SK-MEL-5 (cell line): ENCODE results near the gene SETBP1. TPM values are rescaled to one million over a fixed set of nuclear protein-coding genes. Genes with fewer than 3 reads are reported as not detected.
A peak's percentile ranks its signal among the peaks of the same experiment; 100 is the strongest.

Source experiments
- DNase-seq: peaks from one replicate; pipeline ENCODE4 v3.0.0-alpha.2; 2016; ENCODE audit warnings: low read depth, low spot score
- in situ Hi-C: cut with HindIII; loops from 2 replicates; pipeline ENCODE4 v1.10.0; 2016; ENCODE audit warnings: low sequenced_read_pairs, high pct_unique_total_duplicates, low pct_unique_long_range_greater_than_20kb
- polyA plus RNA-seq, 2 experiments: library from polyadenylated mRNA; depleted of rRNA; stranded (reverse); fragments of >200 nt; gene quantifications; 2 replicates each; pipeline ENCODE4 v1.2.3, GENCODE V29; 2015
- total RNA-seq: library from RNA; depleted of rRNA; stranded (reverse); fragments of >200 nt; shearing (Covaris generic); gene quantifications from 2 replicates; pipeline ENCODE4 v1.2.3, GENCODE V29; 2014; rRNA removed

The SETBP1 gene
- total RNA-seq, result 1.7 and 2.3 TPM in 2 replicates
- 2.1 and 2.3 TPM in 2 replicates for polyA plus RNA-seq (2015; cell fraction: cytosol; rRNA removed)
- 3.1 and 3.8 TPM in 2 replicates for polyA plus RNA-seq (2015; cell fraction: nucleus; rRNA removed)

DNA sequence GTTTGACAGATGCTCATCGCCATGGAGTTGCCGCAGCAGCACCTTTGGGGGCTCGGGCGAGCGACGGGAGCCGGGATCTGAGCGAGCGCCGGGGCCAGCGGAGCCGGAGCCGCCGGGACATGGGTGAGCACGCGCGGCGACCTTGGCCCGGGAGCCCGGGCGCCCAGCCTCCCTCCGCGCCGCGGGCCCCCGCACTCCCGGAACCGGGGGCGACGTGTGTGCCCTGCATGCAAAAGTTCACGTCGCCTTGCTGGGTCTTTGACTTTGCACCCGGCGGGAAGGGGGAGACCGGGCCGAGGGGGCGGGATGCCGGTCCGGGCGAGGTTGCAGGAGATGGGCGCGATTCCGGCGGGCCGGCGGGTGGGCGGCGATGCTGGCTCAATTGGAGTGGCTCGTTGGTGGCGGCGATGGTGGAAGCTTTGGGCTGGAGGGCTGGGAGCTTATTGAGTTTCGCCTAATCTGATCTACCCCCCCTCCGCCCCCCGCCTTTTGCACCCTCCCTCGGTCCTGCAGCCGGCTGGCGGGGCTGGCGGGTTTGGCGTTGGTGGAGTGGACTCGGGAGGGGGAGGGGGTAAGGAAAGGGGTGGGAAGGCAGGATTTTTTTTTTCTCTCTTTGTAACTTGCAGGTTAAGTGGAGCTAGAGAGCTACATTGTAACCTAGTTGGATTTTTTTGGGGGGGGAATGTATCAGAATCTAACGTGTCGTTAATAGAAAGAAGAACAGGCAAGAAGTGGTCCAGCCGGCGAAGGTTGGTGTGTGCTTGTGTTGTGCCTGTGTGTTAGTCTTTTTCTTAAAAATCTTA is at the start of gene SETBP1:
Gene SETBP1 (plus strand): TSS at position 616 of the 803 bp plus-strand sequence. CDS start 20,459 bp downstream, outside the sequence.
- in situ Hi-C loops, result no loop called here

DNA sequence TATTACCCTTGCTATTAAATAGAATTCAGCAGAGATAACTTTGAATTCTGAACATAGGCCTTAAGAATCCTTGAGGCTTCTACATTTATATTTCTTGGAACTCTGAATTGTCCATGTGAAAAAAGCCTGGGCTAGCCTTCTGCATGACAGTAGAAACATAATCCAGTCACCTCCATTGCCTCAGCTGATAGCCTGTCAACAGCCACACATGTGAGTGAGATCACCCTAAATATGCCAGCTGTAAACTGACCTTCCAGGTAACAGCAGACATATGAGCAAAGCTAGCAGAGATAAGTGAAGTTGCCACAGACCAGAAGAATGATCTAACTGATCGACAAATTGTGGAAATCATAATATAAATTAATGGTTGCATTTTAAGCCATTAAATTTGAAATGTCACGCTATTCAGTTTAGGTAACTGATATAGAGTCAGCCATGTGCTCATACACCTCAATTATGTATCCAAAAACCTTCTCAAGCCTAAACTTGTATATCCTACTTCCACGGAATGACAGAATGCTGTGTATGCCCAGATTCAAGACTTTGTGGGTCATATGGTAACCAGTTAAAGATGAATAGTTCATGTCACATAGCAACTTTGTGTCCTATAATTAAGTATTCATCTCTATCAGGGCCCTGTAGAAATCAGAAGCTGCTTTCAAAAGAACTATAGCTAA is 48.1 kb upstream of the SETBP1 start:
- in situ Hi-C loops, result no loop called here
- DNase-seq, result no peak

More for the DNA sequence above, at the start of gene SETBP1:
- DNase-seq, result peak; percentile 48

DNA sequence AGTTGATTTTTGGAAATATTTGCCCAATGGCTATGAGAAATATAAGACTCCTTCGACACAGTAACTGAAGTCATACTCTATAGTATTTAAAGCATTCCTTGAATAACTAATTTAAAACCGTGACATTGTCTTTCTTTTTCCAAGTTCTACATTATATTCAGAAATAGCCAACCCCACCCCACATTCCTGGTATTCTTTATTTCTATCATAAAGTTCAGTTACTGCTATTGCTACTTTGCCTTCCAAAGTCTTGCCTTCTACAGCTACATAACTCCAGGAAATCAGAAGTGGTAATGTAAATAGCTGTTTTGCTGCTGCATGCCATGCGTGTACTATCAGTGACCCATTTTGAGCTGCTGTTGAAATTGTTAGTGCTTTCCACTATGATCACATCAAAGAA is 45.1 kb upstream of the SETBP1 start:
- DNase-seq, result no peak
- in situ Hi-C loops, result no loop called here

DNA sequence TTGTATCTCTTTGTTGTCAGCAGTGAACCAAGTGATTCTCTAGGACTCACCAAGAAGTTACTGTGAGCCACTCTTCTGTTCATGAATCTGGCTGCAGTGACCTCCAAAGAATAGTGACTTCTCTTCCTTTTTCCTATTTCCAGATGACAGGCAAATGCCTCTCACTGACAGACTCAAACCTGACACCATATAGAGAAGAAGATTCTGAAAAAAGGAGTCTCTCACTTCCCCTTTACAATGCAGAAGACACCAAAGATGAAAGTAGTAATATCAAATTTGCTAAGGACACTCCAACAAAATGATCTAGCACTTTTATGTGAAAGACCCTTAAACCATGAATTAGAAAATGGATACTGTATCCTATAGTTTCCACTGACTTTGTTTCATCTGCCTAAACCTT is 44.4 kb upstream of the SETBP1 start:
- in situ Hi-C loops, result no loop called here
- no peak for DNase-seq

DNA sequence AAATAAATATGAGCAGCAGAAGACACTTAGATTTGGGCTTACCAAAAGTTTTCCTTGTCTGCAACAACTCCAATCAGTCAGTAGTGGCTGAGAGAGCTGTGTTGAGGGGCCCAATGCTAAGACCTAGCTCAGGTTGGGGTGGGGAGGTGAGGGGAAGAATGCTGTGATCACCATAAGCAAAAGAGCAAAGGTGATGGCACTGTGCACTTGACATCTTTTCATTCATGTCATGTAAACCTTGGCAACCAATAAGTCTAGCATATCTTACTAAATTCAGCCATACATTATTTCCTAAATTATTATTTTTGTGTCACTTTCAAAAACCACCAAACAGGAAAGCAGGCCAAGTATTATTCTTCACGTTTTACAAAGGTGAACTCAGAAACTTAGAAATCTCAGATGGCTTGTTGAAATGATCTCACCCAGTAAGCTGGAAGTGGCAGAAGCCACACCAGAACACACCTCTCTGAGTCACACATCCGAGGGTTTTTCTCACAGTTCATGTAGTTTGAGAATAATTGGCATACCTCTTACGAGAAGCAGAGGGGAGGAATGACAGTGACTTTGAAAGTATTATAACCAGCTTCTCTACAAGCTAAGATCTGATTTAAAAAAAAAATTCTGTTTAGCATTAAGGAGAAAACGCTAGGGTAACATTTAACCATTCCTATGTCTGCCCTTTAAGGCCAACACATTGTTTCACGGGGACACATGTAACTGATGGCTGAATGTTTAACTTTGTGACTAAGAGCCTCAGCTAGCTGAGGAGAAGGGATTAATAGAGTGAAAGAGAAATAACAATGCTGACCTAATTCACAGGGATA is 43.3 kb upstream of the SETBP1 start:
- in situ Hi-C loops, result no loop called here
- no peak for DNase-seq

DNA sequence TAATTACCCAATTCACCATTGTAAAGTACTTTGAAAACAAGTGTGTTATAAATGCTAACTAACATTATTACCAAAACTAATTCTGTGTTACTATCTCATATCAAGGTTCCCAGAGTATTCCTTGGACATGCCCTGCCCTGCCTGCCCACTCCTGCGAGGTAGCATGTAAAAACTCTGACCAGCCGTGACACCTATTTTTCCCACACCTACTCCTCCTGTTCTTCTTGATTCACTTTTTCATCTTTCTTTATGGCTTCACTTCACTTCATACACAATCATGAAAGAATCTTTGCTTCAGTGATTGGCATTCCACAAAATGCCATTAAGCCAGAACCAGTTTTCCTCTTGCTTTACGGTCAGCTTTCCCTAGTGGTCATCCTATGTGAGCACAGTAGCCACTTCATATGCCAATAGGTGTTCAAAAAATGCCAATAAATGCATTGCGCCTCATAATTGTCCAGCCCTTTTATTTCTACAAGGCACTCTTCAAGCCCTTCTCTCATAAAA is 42.6 kb upstream of the SETBP1 start:
- no peak for DNase-seq
- in situ Hi-C loops, result no loop called here

DNA sequence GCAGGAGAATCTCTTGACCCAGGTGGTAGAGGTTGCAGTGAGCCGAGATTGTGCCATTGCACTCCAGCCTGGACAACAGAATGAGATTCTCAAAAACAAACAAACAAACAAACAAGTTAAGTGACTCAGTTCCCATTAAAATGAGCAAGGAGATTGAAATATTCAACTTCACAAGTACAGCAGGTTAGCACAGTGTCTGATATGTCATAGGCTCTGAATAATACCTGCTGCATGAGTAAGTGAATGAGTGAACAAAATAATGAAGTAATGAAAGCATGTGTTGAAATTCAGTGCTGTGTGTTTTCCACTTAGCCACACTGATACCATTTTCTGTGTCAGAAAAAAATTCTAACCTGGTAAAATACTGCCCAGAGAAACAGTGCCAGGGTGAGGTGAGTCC is 41.9 kb upstream of the SETBP1 start:
- no peak for DNase-seq
- in situ Hi-C loops, result no loop called here

DNA sequence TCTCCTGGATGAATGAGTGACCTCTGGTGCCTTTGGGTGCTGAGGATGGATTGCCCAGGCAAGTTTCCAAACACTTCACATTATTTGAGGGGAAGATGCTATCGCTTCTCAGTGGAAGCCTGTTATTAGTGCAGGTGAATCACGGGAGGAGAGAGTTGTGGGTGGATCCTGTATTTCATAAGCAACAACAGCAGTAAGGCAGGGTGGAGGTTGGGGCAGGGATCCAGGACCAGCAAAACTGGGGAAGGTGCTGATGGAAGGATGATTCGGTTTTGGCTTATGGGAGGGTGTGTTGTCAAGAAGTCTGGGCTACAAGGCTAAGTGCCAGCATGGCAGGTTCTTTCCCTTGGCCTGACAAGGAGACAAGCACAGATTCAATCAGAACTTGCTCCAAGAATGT is 37.7 kb upstream of the SETBP1 start:
- DNase-seq, result no peak
- in situ Hi-C loops, result no loop called here

DNA sequence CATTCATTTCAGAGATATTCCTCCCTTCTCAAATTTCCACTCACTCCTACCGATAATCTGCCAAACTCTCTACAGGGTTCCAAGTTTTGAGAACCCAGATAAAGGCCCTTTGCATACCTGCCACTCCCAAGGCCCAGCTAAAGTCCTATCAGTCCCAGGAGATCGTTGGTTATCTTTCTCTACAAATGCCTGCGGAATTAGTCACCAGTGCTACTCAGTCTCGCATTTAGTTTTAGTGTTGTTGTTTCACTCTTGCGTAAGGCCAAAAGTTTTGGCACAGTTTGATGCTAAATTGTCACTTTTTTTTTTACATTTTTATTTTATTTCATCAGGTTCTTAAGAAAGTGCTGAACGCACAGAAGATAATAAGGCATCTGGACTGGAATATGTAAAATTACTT is 29.2 kb upstream of the SETBP1 start:
- in situ Hi-C loops, result no loop called here
- DNase-seq, result no peak

DNA sequence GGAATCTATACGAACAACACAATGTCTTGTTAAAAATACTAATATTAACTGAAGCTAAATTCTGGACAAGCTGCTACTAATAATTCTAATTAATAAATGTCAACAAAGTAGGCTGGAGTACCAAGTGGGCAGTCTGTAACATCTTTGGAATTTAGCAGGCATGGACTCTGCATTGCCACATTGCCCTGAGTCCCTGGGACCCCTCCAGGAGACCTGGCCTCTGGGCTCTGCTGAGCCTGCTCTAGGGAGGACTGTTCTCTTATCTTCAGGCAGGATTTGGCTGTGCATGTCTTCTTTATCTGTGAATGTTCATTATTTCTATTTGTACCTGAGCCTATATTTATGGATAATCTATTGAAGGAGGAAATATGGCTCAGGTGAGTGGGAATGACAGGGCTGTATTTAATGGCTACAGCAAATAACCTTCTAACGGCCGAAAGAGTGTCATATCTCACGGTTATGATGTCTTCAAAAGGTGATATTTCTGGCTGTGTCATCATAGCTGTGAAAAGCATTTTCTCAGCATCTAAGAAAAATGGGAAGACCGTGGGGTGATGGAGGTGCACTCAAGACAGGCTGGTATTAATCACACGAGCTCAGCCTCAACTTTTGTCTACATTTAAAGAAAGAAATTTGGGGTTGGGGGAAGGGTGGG is 28.6 kb upstream of the SETBP1 start:
- DNase-seq, result no peak
- in situ Hi-C loops, result no loop called here

DNA sequence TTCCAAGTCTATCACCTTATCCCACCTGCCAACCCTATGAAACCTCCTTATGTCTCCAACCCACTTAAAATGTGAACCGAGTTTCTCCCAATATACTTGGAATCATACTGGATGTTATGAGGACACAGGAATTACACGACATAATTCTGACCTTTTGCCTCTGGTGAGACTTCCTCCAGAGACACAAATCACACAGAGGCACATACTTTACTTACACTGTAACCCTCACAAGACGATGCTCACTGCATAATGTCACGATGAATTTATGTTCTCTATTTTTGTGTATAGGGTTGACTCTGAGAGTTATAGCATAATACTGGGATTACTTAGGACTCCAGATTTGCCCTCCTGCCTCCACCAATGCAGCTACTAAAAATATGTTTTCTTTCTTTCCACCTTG is 28.0 kb upstream of the SETBP1 start:
- no peak for DNase-seq
- in situ Hi-C loops, result no loop called here

DNA sequence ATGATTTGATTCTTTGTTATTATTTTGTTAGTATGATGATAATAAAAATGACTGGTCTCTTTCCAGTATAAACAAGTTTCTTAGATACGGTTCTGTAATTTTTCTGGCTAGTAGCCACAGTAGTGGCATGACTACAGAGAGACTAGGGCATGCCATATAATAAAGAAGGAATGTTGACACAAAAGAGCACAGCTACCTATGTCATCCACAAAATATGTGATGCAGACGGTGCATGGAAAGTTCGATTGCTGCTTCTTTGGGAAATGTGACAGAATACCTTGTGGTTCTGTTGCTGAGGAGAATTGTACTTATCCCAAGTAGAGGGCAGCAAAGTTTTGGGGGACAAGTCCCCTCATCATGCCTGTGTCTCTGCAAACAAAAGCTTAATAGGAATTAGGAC is 26.1 kb upstream of the SETBP1 start:
- in situ Hi-C loops, result no loop called here
- DNase-seq, result no peak

DNA sequence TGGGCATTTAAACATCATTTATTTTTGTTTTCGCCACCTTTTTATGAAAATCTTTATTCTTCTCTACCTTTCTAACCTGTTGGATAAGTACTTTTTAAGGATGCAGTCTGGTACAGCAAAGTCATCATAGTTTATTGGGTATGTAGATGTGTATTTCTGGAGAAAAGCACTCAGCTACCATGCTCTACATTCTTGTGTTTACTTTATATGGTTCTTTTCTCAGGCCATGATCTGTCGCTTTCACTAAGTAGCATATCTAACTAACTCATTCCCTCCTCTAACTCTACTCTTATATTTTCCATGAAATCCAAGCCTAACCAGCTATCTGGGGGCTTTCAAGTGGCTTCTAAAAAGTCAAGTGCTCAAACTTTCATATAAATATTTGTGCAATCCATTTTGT is 25.3 kb upstream of the SETBP1 start:
- in situ Hi-C loops, result no loop called here
- DNase-seq, result no peak

DNA sequence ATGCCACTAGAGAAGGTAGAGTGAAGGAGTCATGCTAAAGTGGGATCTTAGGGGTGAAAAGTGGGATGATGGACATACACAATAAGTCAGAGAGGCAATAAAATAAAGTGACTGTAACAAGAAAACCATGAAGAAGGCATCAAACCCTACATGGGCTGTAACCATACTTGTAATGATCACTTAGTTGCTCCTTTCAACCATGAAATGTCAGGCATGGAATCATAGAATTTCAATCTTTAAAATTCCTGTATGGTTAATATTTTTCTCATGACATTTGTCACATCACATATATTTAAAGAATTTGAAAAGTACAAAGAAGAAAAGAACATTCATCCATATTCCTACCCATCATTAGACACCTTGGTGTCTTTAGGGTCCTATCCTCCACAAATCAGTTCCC is 20.9 kb upstream of the SETBP1 start:
- in situ Hi-C loops, result no loop called here
- no peak for DNase-seq

DNA sequence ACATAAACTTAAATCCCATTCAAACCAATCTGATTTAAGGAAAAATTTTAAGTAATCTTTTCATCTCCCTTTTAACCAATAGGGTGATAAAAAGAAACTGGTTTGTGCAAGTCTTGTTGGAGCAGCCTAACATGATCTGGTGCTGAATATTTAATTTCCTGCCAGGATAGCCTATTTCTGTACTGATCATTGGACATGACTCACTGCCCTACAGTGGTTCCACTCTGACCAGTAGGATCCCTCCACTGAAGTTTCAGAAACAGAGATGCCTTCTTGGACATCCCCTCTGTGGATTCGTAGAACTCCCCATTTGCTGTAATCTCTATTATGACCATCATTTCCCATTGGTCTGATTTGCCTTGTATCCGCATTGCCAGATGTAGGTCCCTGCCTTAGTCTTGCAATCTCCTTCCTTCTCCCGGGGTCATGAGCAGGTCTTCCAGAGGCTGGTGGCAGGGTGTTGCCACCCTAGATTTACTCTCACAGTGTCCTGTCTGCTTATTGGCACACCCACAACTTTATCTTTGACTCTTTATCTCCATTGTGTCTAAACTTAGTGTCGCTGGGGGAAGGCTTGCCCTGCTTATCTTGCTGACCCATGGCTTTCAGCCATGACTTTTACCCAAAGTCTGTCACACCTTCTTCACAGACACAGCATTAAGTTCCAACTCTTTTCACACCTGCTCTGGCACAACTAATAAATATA is 12.3 kb upstream of the SETBP1 start:
- in situ Hi-C loops, result no loop called here
- DNase-seq, result no peak

DNA sequence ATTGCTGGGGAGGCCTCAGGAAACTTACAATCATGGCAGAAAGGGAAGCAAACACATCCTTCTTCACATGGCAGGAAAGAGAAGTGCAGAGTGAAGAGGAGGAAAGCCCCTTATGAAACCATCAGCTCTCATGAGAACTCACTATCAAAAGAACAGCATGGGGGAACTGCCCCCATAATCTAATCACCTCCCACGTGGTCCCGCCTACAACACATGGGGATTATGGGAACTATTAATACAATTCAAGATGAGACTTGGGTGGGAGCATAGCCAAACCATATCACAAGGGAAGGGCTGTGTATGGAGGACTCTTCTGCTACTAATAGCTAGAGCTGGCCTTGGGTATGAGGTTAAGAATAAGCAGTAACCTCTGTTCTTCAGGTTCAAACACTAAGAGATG is 8.8 kb upstream of the SETBP1 start:
- no peak for DNase-seq
- in situ Hi-C loops, result no loop called here

DNA sequence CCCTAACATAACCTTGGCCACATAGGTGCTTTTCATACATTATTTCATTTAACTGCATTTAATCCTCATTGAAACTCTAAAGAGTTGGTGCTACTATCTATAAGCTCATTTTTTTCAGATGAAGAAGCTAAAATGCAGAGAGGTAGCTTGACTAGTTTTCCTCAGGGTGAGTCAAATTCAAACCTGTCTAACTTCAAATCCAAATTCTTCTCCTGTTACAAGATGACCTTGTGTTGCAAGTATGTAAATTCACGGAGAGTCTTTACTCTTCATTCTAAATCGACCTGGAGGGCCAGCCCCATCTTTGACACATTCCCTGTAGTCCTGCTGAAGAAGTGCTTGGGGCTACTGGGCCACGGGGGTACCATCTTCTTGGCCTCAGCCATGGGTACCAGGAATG is 8.2 kb upstream of the SETBP1 start:
- in situ Hi-C loops, result no loop called here
- DNase-seq, result no peak
